ENCODE data around the gene CPSF4L. TPM values are rescaled to one million over a fixed set of nuclear protein-coding genes. Genes with fewer than 3 reads are reported as not detected.

CPSF4L gene
- total and polyA plus RNA-seq, 2 of the 13 experiments (the other 11 are each of a cell fraction or from before 2014, with no cell fraction given), result 0.73 to 1.6 TPM

GRCh38 chr17:73278465-73279453, 17.1 kb upstream of the CPSF4L start (continued):
- TF ChIP-seq ASH2L (IDR thresholded peaks at IDR 0.05; ENCODE audit: insufficient read length, low read depth, low read length) (no peak), TBX2 (CRISPR knock-in tag; IDR thresholded peaks at IDR 0.05; ENCODE audit: borderline replicate concordance) (0 out of 2 replicates have a peak, but pooled peaks have one; percentile 4), ZNF569 (CRISPR knock-in tag; IDR thresholded peaks at IDR 0.05; ENCODE audit: borderline replicate concordance) (no peak), ZNF331 (CRISPR knock-in tag; IDR thresholded peaks at IDR 0.05) (no peak), ZFP41 (CRISPR knock-in tag; IDR thresholded peaks at IDR 0.05; ENCODE audit: borderline replicate concordance) (no peak), ZNF891 (CRISPR knock-in tag; IDR thresholded peaks at IDR 0.05) (peak; percentile 45; the same call in 1 of the 2 replicates), ZNF34 (CRISPR knock-in tag; IDR thresholded peaks at IDR 0.05; ENCODE audit: borderline replicate concordance) (no peak), KLF15 (CRISPR knock-in tag; IDR thresholded peaks at IDR 0.05; ENCODE audit: borderline replicate concordance) (no peak), RCOR2 (CRISPR knock-in tag; IDR thresholded peaks at IDR 0.05) (no peak), SNAPC5 (CRISPR knock-in tag; IDR thresholded peaks at IDR 0.05; ENCODE audit: borderline replicate concordance) (0 out of 2 replicates have a peak, but pooled peaks have one; percentile 48), CEBPG (CRISPR knock-in tag; IDR thresholded peaks at IDR 0.05) (no peak), MTF1 (CRISPR knock-in tag; IDR thresholded peaks at IDR 0.05) (no peak), LCORL (IDR thresholded peaks at IDR 0.05) (no peak), LCORL (CRISPR knock-in tag; IDR thresholded peaks at IDR 0.05) (no peak; the same call in 1 of the 2 replicates), SIX1 (CRISPR knock-in tag; IDR thresholded peaks at IDR 0.05; ENCODE audit: borderline replicate concordance) (0 out of 2 replicates have a peak, but pooled peaks have one; percentile 8), ZSCAN25 (CRISPR knock-in tag; IDR thresholded peaks at IDR 0.05) (peak; percentile 66), POGK (CRISPR knock-in tag; conservative IDR thresholded peaks at IDR 0.05) (0 out of 2 replicates have a peak, but pooled peaks have one; percentile 7), TFAP4 (IDR thresholded peaks at IDR 0.05; ENCODE audit: borderline replicate concordance, low read depth) (no peak), ZNF317 (CRISPR knock-in tag; IDR thresholded peaks at IDR 0.05) (no peak), MXD4 (CRISPR knock-in tag; IDR thresholded peaks at IDR 0.05) (no peak), GTF2F1 (IDR thresholded peaks at IDR 0.05; ENCODE audit: low read length) (no peak), CCDC6 (CRISPR knock-in tag; IDR thresholded peaks at IDR 0.05) (no peak), ZBTB38 (CRISPR knock-in tag; IDR thresholded peaks at IDR 0.05) (peak; percentile 67; the same call in 1 of the 2 replicates), RXRB (CRISPR knock-in tag; IDR thresholded peaks at IDR 0.05; ENCODE audit: borderline replicate concordance) (no peak), ZNF543 (CRISPR knock-in tag; IDR thresholded peaks at IDR 0.05) (0 out of 2 replicates have a peak, but pooled peaks have one; percentile 37), ZNF768 (CRISPR knock-in tag; IDR thresholded peaks at IDR 0.05) (peak; percentile 41; the same call in 1 of the 2 replicates), ARID3A (IDR thresholded peaks at IDR 0.05; ENCODE audit: low read depth, low read length) (no peak)

Measured in HepG2 (cell line).